IPS-11a (cell line): ENCODE data around the gene BCL2.

Source experiments
- H3K4me3 ChIP-seq: one replicate; pipeline ENCODE4 v1.5.1; 2013; ENCODE audit warnings: low read depth, low read length, control low read depth

Gene BCL2

DNA sequence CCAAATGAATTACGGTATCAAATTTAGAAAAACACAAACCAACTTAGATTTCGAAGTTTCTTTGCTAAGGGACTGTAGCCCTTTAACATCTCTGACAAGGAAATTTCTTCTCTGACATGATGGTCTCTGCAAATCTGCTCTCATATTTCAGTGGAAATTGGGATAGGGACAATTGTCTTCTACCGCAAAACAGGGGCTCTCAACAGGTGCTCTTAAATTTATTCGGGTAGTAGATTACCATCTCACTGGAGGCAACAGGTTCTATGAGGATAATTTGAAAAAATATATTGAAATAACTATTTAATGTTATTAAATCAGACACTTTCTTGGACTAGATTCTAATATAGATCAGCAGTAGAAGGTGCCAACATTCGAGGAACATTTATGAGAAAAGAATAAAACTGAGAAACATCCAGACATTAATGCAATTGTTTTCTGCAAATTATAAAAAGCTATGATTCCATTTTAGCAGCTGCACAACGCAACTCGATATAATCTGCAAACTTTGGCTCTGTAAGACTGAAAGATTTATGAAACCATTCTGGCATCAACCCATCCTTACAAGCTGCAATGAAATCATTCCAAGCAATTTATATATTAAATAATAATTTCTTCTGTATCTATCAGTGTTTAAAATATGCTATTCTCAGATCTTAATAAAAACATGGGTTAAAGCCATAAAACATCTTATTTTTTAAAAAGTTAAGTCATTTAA is 10.0 kb upstream of the BCL2 start:
- H3K4me3 ChIP-seq, result no peak overlapping the region

DNA sequence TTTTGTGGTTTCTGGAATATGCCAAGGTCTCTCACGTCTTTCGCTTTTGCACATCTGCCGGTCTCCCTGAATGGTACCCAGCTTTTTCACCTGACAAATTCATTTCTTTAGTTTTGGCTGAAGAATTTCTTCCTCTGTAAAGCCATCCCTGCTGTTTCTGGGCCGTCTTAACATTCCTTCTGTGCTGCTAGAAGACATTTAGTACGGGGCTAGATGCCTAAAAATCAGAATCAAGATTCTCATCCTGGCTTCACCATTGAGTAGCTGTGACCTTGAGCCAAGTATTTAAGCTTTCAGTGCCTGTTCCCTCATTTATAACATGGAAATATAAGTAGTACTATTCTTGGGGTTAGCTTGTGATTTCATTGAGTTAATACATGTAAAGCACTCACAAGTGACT is 6.4 kb upstream of the BCL2 start:
- H3K4me3 ChIP-seq, result no peak overlapping the region

DNA sequence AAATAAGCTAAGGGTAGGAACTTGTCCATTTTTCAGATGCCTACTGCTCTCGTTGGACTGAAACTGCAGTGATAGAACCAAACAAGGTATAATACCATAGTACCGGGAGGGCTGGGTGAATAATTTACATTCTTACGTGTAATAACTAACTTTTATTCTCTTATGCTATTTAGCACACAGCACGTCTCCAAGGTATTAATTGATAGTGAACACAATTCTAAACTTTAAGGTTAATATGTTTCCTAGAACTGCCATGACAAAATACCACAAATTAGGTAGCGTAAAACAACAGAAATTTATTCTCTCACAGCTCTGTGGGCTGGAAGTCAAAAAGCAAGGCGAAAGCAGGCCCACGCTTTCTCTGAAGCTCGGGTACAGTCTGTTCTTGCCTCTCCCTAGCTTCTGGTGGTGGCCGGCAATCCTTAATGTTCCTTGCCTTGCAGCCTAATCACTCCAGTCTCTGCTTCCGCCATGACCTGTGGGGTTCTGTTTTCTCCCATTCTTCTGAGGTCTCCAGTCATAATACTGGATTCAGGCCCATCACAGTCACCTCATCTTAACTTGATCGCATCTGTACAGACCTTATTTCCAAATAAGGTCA is 5.6 kb upstream of the BCL2 start:
- no peak overlapping the region for H3K4me3 ChIP-seq

DNA sequence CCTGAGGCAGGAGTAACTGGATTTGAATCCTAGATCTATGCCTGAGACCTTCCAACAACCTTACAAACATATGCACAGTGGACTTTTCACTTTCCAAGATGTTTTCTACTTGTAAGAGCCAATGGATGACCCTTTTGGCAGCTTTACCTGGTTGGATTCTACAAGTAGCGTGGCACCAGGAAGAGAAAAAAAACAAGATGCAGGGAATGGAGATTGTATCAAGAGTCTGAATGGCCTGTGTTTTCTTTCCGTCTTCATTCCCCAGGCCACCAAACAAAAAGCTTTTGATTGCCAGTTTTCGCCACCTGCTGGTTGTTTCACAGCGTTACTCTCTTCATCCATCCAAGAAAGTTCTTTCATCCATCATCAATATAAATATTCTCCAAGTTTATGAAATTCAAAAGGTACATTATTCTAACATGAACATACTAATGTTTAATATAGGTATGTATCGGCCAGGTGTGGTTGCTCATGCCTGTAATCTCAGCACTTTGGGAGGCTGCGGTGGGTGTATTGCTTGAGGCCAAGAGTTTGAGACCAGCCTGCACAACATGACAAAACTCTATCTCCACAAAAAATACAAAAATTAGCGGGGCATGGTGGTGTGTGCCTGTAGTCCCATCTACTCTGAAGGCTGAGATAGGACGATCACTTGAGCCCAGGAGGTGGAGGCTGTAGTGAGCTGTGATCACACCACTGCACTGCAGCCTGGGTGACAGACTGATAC is 3.5 kb upstream of the BCL2 start:
- H3K4me3 ChIP-seq, result no peak overlapping the region

DNA sequence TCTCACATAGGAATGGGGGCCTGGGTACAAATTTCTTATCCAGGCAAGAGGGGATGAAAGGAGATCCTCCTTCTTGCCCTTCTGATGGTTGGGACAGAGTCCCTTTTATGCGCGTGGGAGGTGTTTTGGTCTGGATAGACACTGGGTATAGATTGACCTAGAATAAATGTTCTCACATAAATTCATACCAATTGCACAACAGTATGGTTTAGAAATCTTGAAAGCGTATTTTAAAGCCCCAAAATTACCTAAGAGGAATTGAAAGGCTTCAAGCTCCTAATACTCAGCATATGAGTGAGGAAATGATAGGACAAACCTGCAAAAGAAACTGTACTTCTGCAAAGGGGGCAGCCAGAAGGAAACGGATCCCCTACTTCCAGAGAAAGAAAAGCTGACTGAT is 2.6 kb upstream of the BCL2 start:
- H3K4me3 ChIP-seq, result no peak overlapping the region

DNA sequence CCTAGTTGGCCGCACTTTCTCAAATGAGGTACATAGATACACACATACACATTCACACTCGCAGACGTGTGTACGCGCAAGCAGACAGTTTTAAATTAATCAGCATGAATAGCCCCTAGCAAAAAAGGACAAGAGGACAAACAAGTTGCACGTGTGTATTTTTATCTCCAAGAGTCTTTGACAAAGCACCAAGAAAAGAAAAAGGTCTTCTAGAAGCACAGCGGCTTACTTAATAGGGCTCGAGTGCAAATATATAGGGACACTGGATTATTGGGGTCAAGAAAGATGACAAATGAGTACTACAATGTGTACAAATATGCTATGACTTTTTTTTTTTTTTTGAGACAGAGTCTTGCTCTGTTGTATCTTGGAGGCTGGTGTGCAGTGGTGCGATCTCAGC is 1.7 kb upstream of the BCL2 start:
- no peak overlapping the region for H3K4me3 ChIP-seq

DNA sequence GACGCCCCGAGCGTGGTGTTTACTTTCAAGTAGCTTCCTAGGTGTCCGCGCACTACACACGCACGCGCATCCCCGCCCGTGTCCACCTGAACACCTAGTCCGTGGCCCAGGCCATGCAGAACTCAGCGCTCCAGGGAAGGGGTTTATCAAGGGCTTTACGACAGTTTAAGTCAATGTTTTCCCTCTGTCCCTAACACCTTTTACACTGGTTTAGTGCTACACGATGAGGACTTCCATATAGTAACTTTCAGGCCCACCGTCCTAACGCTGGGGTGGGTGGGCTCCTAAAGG is 1.4 kb upstream of the BCL2 start:
- peak overlapping the region; percentile 51 for H3K4me3 ChIP-seq

DNA sequence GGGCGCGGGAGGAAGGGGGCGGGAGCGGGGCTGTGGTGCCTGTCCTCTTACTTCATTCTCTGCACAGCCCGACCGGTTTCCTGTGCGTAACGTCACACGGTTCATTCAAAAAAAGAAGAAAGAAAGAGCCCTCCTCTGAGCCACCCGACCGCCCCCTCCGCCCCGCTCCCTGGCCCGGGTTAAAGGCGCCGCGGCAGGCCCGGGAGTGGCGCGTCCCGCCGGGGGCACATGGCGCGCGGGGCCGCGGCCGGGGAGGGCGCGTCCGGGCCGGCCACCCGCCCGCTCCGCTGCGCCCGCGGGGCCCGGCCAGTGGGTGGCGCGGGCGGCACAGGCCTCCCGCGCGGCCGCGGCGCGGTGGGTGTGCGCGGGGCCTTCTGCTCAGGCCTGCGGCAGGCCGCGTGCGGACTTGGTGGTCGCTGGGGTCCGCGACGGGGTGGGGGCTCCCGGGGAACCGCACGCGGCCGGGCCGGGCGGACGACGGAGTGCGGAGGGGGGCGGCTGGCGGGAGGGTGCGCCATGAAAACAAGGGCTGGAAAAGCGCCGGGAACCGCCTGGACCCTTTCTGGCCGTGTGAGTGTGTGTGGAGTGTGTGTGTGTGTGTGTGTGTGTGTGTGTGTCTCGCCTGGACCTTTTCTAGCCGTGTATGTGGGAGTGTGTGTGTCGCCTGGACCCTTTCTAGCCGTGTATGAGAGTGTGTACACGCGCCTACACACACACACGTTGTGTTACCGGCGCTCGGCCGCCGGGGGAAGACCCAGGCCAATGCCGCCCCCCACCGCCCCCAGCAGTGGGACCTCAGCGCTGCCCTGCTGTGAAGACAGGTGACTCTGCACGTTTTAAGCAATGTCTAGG is 780 bp upstream of the BCL2 start:
- H3K4me3 ChIP-seq, result peak overlapping the region; percentile 51

DNA sequence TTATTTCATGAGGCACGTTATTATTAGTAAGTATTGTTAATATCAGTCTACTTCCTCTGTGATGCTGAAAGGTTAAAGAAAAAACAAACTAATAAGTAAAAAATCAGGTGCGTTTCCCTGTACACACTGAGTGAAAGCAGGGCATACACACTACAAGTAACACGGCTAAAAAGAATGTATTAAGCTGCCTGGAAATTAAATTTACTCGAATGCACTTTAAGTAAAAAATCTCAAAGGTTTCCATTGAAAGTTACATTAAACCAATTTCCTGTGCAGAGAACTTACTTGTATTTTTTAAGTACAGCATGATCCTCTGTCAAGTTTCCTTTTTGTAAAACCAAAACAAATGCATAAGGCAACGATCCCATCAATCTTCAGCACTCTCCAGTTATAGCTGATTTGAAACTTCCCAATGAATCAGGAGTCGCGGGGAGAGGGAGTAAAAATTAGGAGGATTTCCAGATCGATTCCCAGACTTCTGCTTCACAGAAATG is 633 bp downstream of the BCL2 start:
- peak overlapping the region; percentile 49 for H3K4me3 ChIP-seq

DNA sequence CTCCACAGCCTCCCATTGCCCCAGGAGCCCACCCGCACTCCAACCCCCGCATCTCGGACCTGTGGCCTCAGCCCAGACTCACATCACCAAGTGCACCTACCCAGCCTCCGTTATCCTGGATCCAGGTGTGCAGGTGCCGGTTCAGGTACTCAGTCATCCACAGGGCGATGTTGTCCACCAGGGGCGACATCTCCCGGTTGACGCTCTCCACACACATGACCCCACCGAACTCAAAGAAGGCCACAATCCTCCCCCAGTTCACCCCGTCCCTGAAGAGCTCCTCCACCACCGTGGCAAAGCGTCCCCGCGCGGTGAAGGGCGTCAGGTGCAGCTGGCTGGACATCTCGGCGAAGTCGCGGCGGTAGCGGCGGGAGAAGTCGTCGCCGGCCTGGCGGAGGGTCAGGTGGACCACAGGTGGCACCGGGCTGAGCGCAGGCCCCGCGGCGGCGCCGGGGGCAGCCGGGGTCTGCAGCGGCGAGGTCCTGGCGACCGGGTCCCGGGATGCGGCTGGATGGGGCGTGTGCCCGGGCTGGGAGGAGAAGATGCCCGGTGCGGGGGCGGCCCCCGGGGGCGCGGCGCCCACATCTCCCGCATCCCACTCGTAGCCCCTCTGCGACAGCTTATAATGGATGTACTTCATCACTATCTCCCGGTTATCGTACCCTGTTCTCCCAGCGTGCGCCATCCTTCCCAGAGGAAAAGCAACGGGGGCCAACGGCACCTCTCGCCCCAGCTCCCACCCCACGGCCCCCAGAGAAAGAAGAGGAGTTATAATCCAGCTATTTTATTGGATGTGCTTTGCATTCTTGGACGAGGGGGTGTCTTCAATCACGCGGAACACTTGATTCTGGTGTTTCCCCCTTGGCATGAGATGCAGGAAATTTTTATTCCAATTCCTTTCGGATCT is 1.3 kb downstream of the BCL2 start:
- peak overlapping the region; percentile 28 for H3K4me3 ChIP-seq

DNA sequence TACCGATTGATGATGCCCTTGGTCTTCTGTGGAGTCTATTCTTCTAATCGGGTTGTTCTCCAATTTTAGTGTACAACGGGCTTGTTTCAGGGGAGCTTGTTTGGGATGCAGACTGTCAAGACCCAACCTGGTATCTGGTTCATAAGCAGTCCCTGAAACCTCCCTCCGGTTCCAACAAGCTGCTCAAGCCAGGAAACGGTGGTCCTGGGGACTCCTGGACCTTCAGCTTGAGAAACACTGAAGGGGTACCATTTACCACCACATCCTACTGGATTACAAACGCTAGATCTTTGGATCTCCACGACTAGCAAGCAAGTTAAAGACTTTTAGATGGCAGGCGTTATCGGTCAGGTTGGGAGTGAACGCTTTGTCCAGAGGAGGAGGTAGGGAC is 2.0 kb downstream of the BCL2 start:
- H3K4me3 ChIP-seq, result no peak overlapping the region

DNA sequence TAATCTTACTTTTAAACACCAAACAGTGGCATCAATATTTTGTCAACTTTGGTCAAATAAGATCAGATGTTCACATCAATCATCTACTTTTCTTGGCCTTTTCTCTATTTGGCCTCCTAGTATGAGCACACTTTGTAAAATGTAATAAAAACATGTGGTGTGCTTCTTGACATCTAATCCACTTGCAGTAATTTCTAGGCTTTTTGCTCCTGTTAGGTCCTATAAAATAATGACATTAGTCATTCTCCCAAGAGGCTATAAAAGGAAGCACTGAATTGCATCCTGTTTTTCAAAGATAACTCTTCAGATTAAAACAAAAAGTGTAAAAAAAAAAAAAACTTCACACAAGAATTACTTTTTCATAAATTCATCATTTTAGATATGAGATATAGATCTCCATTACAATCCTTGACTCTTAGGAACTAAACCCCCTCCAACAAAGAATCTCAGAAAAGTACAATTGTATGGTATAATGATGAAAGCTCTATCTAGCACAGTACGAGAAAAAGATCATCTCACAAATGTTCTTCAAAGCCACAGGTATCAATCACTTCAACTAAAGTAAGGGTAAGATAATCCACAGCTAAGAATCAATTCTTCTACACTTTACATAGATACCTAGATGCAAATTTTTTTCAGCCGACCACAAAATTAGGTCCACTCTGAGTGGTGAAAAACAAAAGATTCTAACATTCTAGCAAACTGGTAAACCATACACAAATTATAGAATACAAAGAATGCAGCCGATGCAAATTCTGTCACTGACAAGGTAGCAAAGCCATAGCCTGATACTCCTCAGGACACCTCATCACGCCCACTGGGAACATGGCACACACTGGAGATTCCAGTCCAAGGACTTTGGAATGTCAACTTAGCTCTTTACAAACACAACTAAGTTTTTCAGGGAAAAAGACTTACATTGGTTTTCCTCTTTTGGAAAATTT is 2.7 kb downstream of the BCL2 start:
- no peak overlapping the region for H3K4me3 ChIP-seq

DNA sequence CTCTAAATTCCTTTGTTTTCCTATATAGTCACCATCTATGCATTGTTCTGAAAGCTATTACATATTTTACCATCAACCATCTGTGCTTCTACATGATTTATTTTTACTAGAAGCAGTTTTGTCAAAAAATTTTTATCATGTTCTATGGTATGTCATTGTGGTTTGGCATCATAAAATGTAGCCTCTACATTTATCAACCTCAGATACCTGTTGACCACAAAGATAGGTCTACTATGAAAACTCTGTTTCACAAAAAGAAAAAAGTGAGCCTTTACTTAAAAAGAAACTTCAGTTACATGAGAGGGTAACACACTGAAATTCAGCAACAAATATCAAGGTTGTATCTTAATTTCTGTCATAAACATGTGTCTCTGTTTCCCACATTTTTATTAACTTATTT is 3.7 kb downstream of the BCL2 start:
- H3K4me3 ChIP-seq, result no peak overlapping the region

DNA sequence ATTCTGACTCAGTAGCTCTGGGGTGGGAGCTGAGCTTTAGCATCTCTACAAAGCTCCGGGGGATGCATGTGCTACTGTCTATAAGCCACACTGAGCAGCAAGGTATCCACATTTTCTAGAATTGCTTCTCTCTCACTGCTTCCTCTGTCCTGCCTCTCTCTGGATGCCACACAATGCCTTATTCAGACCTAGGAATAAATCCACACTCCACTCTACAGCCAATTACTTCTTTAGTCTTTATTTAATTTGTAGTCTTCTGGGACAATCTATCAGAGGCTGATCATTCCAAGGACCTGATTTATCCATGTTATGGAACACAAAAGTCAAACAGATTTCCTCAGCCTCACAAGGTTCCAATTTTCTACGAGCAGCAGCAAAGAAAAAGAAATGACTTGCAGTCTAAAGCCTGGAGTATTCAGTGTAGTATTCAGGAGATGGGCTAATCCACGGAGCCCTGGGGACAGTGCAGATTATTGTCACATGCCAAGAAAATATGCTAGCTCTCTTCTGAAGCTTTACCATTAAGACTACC is 4.4 kb downstream of the BCL2 start:
- H3K4me3 ChIP-seq, result no peak overlapping the region

DNA sequence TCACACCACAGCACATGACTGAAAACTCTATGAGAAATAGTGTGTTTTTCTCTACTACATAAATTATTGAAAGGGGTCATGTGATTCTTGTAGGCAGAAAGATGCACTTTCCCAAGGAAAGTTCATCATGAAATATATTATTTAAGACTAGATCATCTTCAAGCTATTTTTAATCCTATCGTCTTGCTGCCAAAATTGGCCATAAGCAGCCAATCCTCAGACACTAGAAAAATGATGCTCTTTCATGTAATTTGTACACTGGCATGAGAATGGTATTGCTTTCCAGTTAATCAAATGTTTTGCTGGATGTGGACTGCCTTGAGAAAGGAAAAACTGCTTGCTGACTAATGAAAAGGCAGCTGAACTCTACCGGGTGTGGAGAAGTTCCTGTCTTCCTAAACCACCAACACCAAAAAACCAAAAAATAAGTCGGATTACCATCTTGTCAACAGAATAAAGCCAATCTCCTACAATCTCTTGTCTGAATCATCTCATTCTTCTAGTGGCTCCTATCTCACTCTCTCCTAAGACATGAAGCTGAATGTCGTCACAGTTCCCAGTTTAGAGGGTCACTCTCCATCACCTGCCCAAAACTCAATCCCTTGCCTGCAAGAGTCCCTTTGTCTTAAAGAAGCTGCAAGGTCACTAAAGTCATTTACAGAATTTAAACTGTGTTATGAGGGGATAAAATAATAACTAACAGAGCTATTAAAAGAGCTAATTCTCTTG is 5.3 kb downstream of the BCL2 start:
- no peak overlapping the region for H3K4me3 ChIP-seq

DNA sequence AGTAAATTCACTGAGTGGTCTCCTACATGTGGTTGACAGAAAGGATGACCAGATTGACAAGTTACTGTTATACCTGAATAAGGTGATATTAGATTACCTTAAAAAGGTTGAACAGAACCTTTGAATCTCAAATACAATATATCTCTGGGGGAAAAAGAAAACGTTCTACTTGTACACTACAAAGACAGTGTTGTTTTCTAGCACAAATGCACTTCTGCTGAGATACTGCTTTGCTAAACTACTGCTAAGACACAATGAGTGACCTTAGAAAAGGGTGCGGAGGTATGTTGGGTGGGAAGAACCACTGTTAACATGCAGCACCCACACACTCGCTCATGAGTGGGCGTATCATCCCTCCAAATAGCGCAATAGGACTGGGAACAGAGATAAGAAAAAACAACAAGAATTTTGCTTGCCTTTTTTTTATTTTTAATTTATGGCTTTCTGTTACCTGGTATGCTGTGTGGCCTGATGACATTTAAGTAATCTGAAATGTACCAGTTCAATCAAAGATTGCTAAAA is 6.1 kb downstream of the BCL2 start:
- H3K4me3 ChIP-seq, result no peak overlapping the region

DNA sequence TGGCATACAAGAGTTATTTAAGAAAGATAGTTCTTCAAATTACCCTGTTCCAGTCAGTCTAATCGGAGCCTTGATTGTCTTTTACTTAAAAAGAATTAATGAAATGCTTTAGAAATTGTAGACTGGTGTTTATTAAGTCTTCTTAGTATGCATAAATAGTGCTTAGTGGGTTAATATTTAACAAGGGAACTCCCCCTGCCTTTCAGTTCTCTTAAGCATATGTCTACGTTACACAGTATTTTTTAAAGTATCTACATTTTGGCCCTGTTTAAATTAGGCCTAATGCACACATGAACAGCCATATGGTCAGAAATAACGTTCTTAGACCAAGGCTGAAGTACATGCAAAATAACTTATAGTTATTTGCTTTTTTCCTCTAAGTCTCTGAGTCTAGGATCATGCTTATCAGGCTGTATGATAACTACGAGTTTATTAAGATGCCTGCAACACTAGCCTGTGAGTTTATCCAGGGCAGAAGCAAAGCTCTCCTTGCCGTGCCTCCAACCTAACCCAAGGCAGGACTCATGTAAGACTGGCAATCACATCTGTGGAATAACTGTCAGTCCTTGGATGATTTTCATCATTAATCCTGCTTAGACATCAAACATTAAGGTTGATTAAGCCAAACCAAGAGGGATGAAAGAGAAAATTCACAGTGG is 6.7 kb downstream of the BCL2 start:
- no peak overlapping the region for H3K4me3 ChIP-seq

DNA sequence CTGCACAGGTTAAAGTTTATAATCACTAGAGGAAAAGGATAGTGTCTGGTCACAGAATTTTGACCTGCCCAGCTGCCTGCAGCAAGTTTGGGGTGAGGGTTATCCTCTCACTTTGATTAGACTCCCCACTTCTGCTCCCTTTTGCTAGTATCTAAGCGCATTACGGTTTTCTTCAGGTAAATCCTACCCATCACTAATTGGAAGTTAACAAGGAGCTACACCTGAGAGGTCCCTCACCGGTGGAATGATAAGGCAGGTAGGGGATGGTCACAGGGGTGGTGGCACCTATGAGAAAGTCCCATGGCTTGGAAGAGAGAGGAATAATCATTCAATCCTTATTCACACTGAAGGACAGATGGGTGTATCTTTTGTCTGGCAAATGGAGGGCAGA is 7.6 kb downstream of the BCL2 start:
- H3K4me3 ChIP-seq, result no peak overlapping the region
